ENCODE results near the gene NETO2. TPM values are rescaled to one million over a fixed set of nuclear protein-coding genes. Genes with fewer than 3 reads are reported as not detected.

Gene NETO2
- total RNA-seq, 2 experiments from 2014 or later, result 0.15 TPM; not detected in 1

DNA sequence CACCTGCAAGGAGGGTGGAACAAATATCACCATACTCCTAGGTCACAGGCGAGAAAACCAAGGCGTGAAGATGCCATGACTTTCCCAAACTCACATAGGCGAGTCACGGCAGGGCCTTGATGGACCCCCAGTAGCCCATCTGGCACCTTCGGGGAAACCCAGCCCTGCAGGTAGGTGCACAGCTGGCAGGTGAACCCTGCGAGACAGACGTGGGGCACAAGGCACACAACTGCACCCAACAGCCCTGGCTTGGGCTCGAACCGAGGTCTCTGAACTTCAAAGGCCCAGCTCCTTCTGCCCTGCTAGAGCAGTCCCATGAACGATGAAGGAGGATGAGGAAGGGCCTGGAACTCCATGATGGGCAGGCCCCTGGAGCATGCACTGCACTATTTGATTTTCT is 92.7 kb downstream of the NETO2 start:
- peaks cover 14% of the 10 kb centered on the region for H3K4me1 ChIP-seq (ENCODE audit: insufficient read depth, low read length, poor library complexity, severe bottlenecking)
- no peak overlapping the region for H3K4me3 ChIP-seq (ENCODE audit: low read depth, low read length, poor library complexity, severe bottlenecking)
- DNase-seq (ENCODE audit: low spot score), result no peak
- ChIA-PET CTCF (ENCODE audit: unreplicated experiment) (no interaction called here), POLR2A (interaction anchor here (0.8 kb wide), 1 partner anchor 29 kb away, joined by 4 read pairs; no protein-coding TSS in a partner anchor)
- H3K27ac ChIP-seq (ENCODE audit: low read depth, low read length, poor library complexity, severe bottlenecking), result no peak overlapping the region
- no peaks in the 10 kb centered on the region for H3K79me2 ChIP-seq (ENCODE audit: insufficient read depth, low read depth, low read length)
- BruUV-seq (replicated peaks), result no TSS peak
- no peaks in the 10 kb centered on the region for H3K36me3 ChIP-seq (ENCODE audit: insufficient read depth, low read length)
- H3K9me2 ChIP-seq (ENCODE audit: insufficient read depth, low read length), result no peaks in the 10 kb centered on the region
- H2AFZ ChIP-seq (ENCODE audit: low read length), result no peak overlapping the region
- no peaks in the 10 kb centered on the region for H3K9me3 ChIP-seq (ENCODE audit: low read length)
- no peak overlapping the region for H3K4me2 ChIP-seq (ENCODE audit: low read length)
- H4K20me1 ChIP-seq (ENCODE audit: insufficient read depth, low read length), result no peaks in the 10 kb centered on the region
- TF ChIP-seq, protein P1, sequence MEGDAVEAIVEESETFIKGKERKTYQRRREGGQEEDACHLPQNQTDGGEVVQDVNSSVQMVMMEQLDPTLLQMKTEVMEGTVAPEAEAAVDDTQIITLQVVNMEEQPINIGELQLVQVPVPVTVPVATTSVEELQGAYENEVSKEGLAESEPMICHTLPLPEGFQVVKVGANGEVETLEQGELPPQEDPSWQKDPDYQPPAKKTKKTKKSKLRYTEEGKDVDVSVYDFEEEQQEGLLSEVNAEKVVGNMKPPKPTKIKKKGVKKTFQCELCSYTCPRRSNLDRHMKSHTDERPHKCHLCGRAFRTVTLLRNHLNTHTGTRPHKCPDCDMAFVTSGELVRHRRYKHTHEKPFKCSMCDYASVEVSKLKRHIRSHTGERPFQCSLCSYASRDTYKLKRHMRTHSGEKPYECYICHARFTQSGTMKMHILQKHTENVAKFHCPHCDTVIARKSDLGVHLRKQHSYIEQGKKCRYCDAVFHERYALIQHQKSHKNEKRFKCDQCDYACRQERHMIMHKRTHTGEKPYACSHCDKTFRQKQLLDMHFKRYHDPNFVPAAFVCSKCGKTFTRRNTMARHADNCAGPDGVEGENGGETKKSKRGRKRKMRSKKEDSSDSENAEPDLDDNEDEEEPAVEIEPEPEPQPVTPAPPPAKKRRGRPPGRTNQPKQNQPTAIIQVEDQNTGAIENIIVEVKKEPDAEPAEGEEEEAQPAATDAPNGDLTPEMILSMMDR (conservative IDR thresholded peaks at IDR 0.05; ENCODE audit: low read length), result no peak
- no peak for TF ChIP-seq EZH2phosphoT487 (IDR thresholded peaks at IDR 0.05; ENCODE audit: borderline replicate concordance, low read depth, low read length)
- intact Hi-C loops (cut with micrococcal nuclease; ENCODE audit: unreplicated experiment), result no loop called here

DNA sequence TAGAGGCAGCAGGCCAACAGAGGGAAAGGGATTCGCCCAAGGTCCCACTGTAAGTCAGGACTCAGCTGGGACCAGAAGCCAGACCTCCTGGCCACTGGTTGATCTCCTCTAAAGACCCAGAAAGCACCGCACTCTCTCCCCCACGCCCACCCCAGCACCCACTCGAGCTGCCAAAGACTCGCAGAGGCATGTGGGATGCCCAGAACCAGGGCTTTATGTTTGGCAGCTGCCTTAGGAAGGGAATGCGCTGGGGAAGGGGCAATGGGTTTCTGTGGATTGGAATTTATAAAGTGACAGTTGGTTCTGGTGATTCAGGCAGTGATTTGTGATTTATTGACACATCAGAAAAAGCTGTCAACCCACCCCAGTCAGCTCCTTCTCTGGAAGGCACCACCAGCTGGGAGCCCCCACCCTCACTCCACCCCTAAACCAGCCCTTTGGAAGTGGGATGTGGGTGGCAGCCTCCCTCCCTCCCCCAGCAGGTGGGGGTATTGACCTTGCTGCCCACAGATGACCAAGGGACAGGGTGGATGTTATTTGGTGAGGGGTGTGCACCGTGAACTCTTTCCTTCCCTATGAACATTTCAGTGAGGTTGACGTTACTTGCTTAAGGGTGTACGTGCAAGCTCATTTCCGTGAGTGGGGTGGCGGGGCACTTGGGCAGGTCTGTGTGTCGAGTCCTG is 93.7 kb downstream of the NETO2 start:
- Histone ChIP-seq H4K20me1 (ENCODE audit: insufficient read depth, low read length) (no peaks in the 10 kb centered on the region), H2AFZ (ENCODE audit: low read length) (no peak overlapping the region), H3K9me2 (ENCODE audit: insufficient read depth, low read length) (no peaks in the 10 kb centered on the region), H3K4me1 (ENCODE audit: insufficient read depth, low read length, poor library complexity, severe bottlenecking) (peaks cover 18% of the 10 kb centered on the region), H3K9me3 (ENCODE audit: low read length) (no peaks in the 10 kb centered on the region), H3K36me3 (ENCODE audit: insufficient read depth, low read length) (no peaks in the 10 kb centered on the region), H3K4me3 (ENCODE audit: low read depth, low read length, poor library complexity, severe bottlenecking) (no peak overlapping the region), H3K79me2 (ENCODE audit: insufficient read depth, low read depth, low read length) (no peaks in the 10 kb centered on the region), H3K27ac (ENCODE audit: low read depth, low read length, poor library complexity, severe bottlenecking) (no peak overlapping the region), H3K4me2 (ENCODE audit: low read length) (no peak overlapping the region)
- intact Hi-C loops (cut with micrococcal nuclease; ENCODE audit: unreplicated experiment), result no loop called here
- BruUV-seq (replicated peaks), result no TSS peak
- POLR2A ChIA-PET, result interaction anchor here (0.6 kb wide), 1 partner anchor 158 kb away, joined by 3 read pairs; no protein-coding TSS in a partner anchor
- no peak for TF ChIP-seq EZH2phosphoT487 (IDR thresholded peaks at IDR 0.05; ENCODE audit: borderline replicate concordance, low read depth, low read length)
- TF ChIP-seq, protein P1 (conservative IDR thresholded peaks at IDR 0.05; ENCODE audit: low read length), result no peak
- CTCF ChIA-PET (ENCODE audit: unreplicated experiment), result no interaction called here
- no peak for DNase-seq (ENCODE audit: low spot score)

DNA sequence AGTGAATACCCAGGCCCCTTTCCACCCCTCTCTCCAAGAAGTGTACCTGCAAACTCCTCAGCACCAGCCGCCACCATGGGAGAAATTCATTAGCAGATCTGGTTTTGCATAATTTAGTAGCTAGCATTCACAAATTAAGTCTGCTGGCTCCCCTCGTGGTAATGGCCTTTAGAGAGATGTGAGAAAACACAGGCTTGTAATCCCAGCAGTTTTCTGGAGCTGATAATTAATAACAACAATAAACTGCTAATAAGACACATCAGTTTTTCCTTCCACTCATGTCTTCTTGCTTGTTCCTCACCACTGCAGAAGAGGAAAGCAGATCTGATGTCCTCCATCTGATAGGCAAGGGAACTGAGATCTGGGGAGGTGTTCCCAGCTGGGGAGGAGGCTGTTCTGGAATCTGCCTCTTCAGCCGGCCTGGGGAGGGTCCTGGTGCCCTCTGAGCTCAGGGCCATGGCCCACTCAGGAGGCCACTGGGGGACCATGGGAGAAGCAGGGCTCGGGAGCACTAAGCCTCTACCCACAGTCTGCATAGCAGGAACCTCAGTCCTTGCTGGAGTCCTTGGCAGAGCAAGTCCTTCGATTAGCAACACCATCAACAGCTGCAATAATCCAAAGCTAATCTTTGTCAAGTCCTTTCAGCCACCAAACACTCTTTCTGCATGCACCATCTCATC is 96.1 kb downstream of the NETO2 start:
- H3K79me2 ChIP-seq (ENCODE audit: insufficient read depth, low read depth, low read length), result no peaks in the 10 kb centered on the region
- CTCF ChIA-PET (ENCODE audit: unreplicated experiment), result interaction anchor here (0.6 kb wide), 1 partner anchor 1079 kb away, joined by 3 read pairs; no protein-coding TSS in a partner anchor
- H3K36me3 ChIP-seq (ENCODE audit: insufficient read depth, low read length), result no peaks in the 10 kb centered on the region
- H3K4me1 ChIP-seq (ENCODE audit: insufficient read depth, low read length, poor library complexity, severe bottlenecking), result peaks cover 18% of the 10 kb centered on the region
- no TSS peak for BruUV-seq (replicated peaks)
- TF ChIP-seq, protein P1 (conservative IDR thresholded peaks at IDR 0.05; ENCODE audit: low read length), result no peak
- H4K20me1 ChIP-seq (ENCODE audit: insufficient read depth, low read length), result no peaks in the 10 kb centered on the region
- H3K27ac ChIP-seq (ENCODE audit: low read depth, low read length, poor library complexity, severe bottlenecking), result no peak overlapping the region
- H3K4me2 ChIP-seq (ENCODE audit: low read length), result peak overlapping the region; percentile 42
- peak overlapping the region; percentile 66 for H2AFZ ChIP-seq (ENCODE audit: low read length)
- no peak for DNase-seq (ENCODE audit: low spot score)
- H3K9me3 ChIP-seq (ENCODE audit: low read length), result no peaks in the 10 kb centered on the region
- no peaks in the 10 kb centered on the region for H3K9me2 ChIP-seq (ENCODE audit: insufficient read depth, low read length)
- intact Hi-C loops (cut with micrococcal nuclease; ENCODE audit: unreplicated experiment), result no loop called here
- POLR2A ChIA-PET, result interaction anchor here (0.5 to 1.6 kb wide), 4 partner anchors 10 to 40 kb away, joined by 3 to 5 read pairs (median 3); no protein-coding TSS in a partner anchor
- H3K4me3 ChIP-seq (ENCODE audit: low read depth, low read length, poor library complexity, severe bottlenecking), result no peak overlapping the region

Measured in OCI-LY7 (cell line).